HG03565 (cell line): Measurements from ENCODE around the gene NKG7.
A peak's percentile ranks its signal among the peaks of the same experiment; 100 is the strongest.

Experiments used
- ATAC-seq: cut with Tn5 transposase; IDR thresholded peaks from one replicate; pipeline ENCODE4 v1.9.1; 2021; ENCODE audit warnings: mild to moderate bottlenecking, moderate library complexity; ENCODE audit not compliant: unreplicated experiment

The NKG7 gene

GRCh38 chr19:51391073-51391611 lies 18.7 kb upstream of the NKG7 start:
- no peak for ATAC-seq

- ATAC-seq: no peak
These were observed 16.7 kb upstream of the NKG7 start for GRCh38 chr19:51389143-51389542.

- ATAC-seq: no peak
These were observed 15.5 kb upstream of the NKG7 start, which contains the start of gene LIM2 for GRCh38 chr19:51387924-51388389. Gene LIM2, minus strand, starts transcription at chr19:51387974. Its CDS starts 531 bp downstream, at chr19:51387443.

- no peak for ATAC-seq
These were observed 14.5 kb upstream of the NKG7 start for GRCh38 chr19:51386882-51387520.

GRCh38 chr19:51382004-51382403 lies 9.6 kb upstream of the NKG7 start:
- no peak for ATAC-seq

- ATAC-seq: no peak
These were observed 7.9 kb upstream of the NKG7 start for GRCh38 chr19:51380379-51380778.

GRCh38 chr19:51377422-51377821 lies 5.0 kb upstream of the NKG7 start:
- no peak for ATAC-seq

GRCh38 chr19:51375504-51376221 lies 3.2 kb upstream of the NKG7 start:
- no peak for ATAC-seq

GRCh38 chr19:51372021-51372648 lies 319 bp downstream of the NKG7 start:
- ATAC-seq: no peak

- ATAC-seq: no peak
These were observed 1.2 kb downstream of the NKG7 start for GRCh38 chr19:51371186-51371690.

GRCh38 chr19:51370230-51370629 lies 2.2 kb downstream of the NKG7 start:
- no peak for ATAC-seq

- no peak for ATAC-seq
These were observed 3.8 kb downstream of the NKG7 start, which contains the start of gene CLDND2 for GRCh38 chr19:51368366-51369282. Gene CLDND2, minus strand, starts transcription at chr19:51369003. Its CDS starts 426 bp downstream, at chr19:51368577.

- ATAC-seq: peak; percentile 50
These were observed 4.7 kb downstream of the NKG7 start for GRCh38 chr19:51367565-51368365.

GRCh38 chr19:51367255-51367564 lies 5.2 kb downstream of the NKG7 start:
- no peak for ATAC-seq

GRCh38 chr19:51366389-51367254 lies 5.8 kb downstream of the NKG7 start:
- no peak for ATAC-seq

- no peak for ATAC-seq
These were observed 6.5 kb downstream of the NKG7 start, which contains the start of gene ETFB for GRCh38 chr19:51365965-51366388. Gene ETFB, minus strand, starts transcription at chr19:51366388. Its CDS starts 62 bp downstream, at chr19:51366326.

GRCh38 chr19:51365211-51365964 lies 7.1 kb downstream of the NKG7 start:
- ATAC-seq: no peak
